ENCODE data around the gene GYG2.
"Not testable (repeated sequence)": the region's sequence is repeated elsewhere in the genome, so short reads cannot be mapped to it uniquely, and the experiment has no call there.

The GYG2 gene

GRCh38 chrX:2811271-2811670 is 17.5 kb upstream of the GYG2 start:
- H3K9ac ChIP-seq (ENCODE audit: low read length): no peak overlapping the region
- H3K36me3 ChIP-seq (replicated peaks; ENCODE audit: low read depth, low read length): no peaks in the 10 kb centered on the region
- TF ChIP-seq, protein P1, sequence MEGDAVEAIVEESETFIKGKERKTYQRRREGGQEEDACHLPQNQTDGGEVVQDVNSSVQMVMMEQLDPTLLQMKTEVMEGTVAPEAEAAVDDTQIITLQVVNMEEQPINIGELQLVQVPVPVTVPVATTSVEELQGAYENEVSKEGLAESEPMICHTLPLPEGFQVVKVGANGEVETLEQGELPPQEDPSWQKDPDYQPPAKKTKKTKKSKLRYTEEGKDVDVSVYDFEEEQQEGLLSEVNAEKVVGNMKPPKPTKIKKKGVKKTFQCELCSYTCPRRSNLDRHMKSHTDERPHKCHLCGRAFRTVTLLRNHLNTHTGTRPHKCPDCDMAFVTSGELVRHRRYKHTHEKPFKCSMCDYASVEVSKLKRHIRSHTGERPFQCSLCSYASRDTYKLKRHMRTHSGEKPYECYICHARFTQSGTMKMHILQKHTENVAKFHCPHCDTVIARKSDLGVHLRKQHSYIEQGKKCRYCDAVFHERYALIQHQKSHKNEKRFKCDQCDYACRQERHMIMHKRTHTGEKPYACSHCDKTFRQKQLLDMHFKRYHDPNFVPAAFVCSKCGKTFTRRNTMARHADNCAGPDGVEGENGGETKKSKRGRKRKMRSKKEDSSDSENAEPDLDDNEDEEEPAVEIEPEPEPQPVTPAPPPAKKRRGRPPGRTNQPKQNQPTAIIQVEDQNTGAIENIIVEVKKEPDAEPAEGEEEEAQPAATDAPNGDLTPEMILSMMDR (IDR thresholded peaks at IDR 0.05; ENCODE audit: low read depth, low read length): no peak
- no peak for TF ChIP-seq EZH2phosphoT487 (IDR thresholded peaks at IDR 0.05; ENCODE audit: low read depth)
- no peak overlapping the region for H3K4me3 ChIP-seq (ENCODE audit: low read length)
- no peaks in the 10 kb centered on the region for H3K27me3 ChIP-seq (ENCODE audit: low read depth, low read length)
- no peaks in the 10 kb centered on the region for H3K4me1 ChIP-seq (ENCODE audit: low read length)
- H3K79me2 ChIP-seq (ENCODE audit: low read length): no peaks in the 10 kb centered on the region
- no peak overlapping the region for H3K4me2 ChIP-seq (ENCODE audit: low read length)
- H3K27ac ChIP-seq (ENCODE audit: low read length): no peak overlapping the region
- no peaks in the 10 kb centered on the region for H4K20me1 ChIP-seq (ENCODE audit: insufficient read depth, low read length)
- no peak overlapping the region for H2AFZ ChIP-seq (ENCODE audit: low read depth, low read length)
- H3K9me3 ChIP-seq (ENCODE audit: insufficient read depth, low read length): no peaks in the 10 kb centered on the region

GRCh38 chrX:2812161-2812907 is 16.4 kb upstream of the GYG2 start:
- H3K27me3 ChIP-seq (ENCODE audit: low read depth, low read length); H3K36me3 ChIP-seq (replicated peaks; ENCODE audit: low read depth, low read length); H3K27ac ChIP-seq (ENCODE audit: low read length); H3K4me1 ChIP-seq (ENCODE audit: low read length); H4K20me1 ChIP-seq (ENCODE audit: insufficient read depth, low read length); H3K9me3 ChIP-seq (ENCODE audit: insufficient read depth, low read length); H3K79me2 ChIP-seq (ENCODE audit: low read length): not testable (repeated sequence)
- H2AFZ ChIP-seq (ENCODE audit: low read depth, low read length): peak overlapping the region; percentile 89
- peak overlapping the region; percentile 68 for H3K4me3 ChIP-seq (ENCODE audit: low read length)
- peak overlapping the region; percentile 66 for H3K4me2 ChIP-seq (ENCODE audit: low read length)
- H3K9ac ChIP-seq (ENCODE audit: low read length): peak overlapping the region; percentile 37
- TF ChIP-seq, protein P1 (IDR thresholded peaks at IDR 0.05; ENCODE audit: low read depth, low read length): peak; percentile 50

DNA sequence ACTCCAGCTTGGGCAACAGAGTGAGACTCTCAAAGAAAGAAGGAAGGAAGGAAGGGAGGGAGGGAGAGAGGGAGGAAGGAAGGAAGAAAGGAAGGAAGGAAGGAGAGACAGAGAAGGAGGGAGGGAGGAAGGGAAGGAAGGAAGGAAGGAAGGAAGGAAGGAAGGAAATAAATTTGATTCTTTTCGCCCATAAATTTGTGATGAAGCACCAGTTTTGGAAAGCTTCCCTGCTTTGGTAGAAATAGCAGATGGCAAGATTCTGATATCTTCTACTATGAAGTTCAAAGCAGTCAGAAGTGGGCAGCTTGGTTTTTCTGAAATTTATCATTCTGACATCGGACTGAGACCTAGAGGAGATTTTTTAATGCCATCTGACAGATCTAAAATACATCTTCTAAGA is 11.7 kb upstream of the GYG2 start:
- no peaks in the 10 kb centered on the region for H4K20me1 ChIP-seq (ENCODE audit: insufficient read depth, low read length)
- H3K79me2 ChIP-seq (ENCODE audit: low read length): no peaks in the 10 kb centered on the region
- no peak overlapping the region for H3K4me3 ChIP-seq (ENCODE audit: low read length)
- H3K27me3 ChIP-seq (ENCODE audit: low read depth, low read length): no peaks in the 10 kb centered on the region
- H3K9ac ChIP-seq (ENCODE audit: low read length): no peak overlapping the region
- TF ChIP-seq, protein P1 (IDR thresholded peaks at IDR 0.05; ENCODE audit: low read depth, low read length): no peak
- no peak for TF ChIP-seq EZH2phosphoT487 (IDR thresholded peaks at IDR 0.05; ENCODE audit: low read depth)
- no peaks in the 10 kb centered on the region for H3K9me3 ChIP-seq (ENCODE audit: insufficient read depth, low read length)
- no peak overlapping the region for H3K27ac ChIP-seq (ENCODE audit: low read length)
- no peaks in the 10 kb centered on the region for H3K36me3 ChIP-seq (replicated peaks; ENCODE audit: low read depth, low read length)
- no peak overlapping the region for H3K4me2 ChIP-seq (ENCODE audit: low read length)
- H3K4me1 ChIP-seq (ENCODE audit: low read length): no peaks in the 10 kb centered on the region
- no peak overlapping the region for H2AFZ ChIP-seq (ENCODE audit: low read depth, low read length)

GRCh38 chrX:2819345-2820135 is 9.2 kb upstream of the GYG2 start:
- no peaks in the 10 kb centered on the region for H3K9me3 ChIP-seq (ENCODE audit: insufficient read depth, low read length)
- no peak overlapping the region for H3K9ac ChIP-seq (ENCODE audit: low read length)
- H3K4me1 ChIP-seq (ENCODE audit: low read length): no peaks in the 10 kb centered on the region
- no peak overlapping the region for H2AFZ ChIP-seq (ENCODE audit: low read depth, low read length)
- H3K4me3 ChIP-seq (ENCODE audit: low read length): no peak overlapping the region
- no peaks in the 10 kb centered on the region for H3K27me3 ChIP-seq (ENCODE audit: low read depth, low read length)
- H4K20me1 ChIP-seq (ENCODE audit: insufficient read depth, low read length): no peaks in the 10 kb centered on the region
- H3K27ac ChIP-seq (ENCODE audit: low read length): no peak overlapping the region
- no peaks in the 10 kb centered on the region for H3K36me3 ChIP-seq (replicated peaks; ENCODE audit: low read depth, low read length)
- TF ChIP-seq EZH2phosphoT487 (IDR thresholded peaks at IDR 0.05; ENCODE audit: low read depth): no peak
- TF ChIP-seq, protein P1 (IDR thresholded peaks at IDR 0.05; ENCODE audit: low read depth, low read length): peak; percentile 47
- peak overlapping the region; percentile 50 for H3K4me2 ChIP-seq (ENCODE audit: low read length)
- H3K79me2 ChIP-seq (ENCODE audit: low read length): no peaks in the 10 kb centered on the region
